Ovary (tissue), 3 donors: ENCODE measurements around the gene SLC22A12.

ENCODE experiments used
- CTCF ChIP-seq, 3 donors: fragments of 450-650 bp in 2 of 3; fragments of 200-600 bp in 1 of 3; IDR thresholded peaks; one replicate each; pipeline versions ENCODE4 v1.5.1 to v1.8.0; 2016 to 2022; ENCODE audit warnings: antibody characterized with exemption in 3 of 3, mild to moderate bottlenecking in 1 of 3
- EP300 ChIP-seq: sonication (generic); formaldehyde crosslinking; IDR thresholded peaks from one replicate; pipeline ENCODE4 v1.6.1; 2017; ENCODE audit warnings: antibody characterized with exemption
- donor health status: DM: no; HTN: no; CAD: no.

GRCh38 chr11:64621283-64622019 lies 30.4 kb downstream of the SLC22A12 start:
- no peak for TF ChIP-seq EP300
- no peak for TF ChIP-seq CTCF (IDR thresholded peaks at IDR 0.05)
